NCI-H146 treated with DMSO at 0.1 percent for 48 hours (cell line): Measurements from ENCODE around the gene TTLL1.

Experiments
- DNase-seq: peaks from one replicate; lab custom pipeline; 2025; ENCODE audit not compliant: unreplicated experiment; lab: John Stamatoyannopoulos, UW

The TTLL1 gene

GRCh38 chr22:43088984-43089717 lies at the start of gene TTLL1:
Gene TTLL1 (minus strand): TSS chr22:43089391. CDS start chr22:43075586, 13,805 bp downstream.
- DNase-seq, result peak; percentile 57

- no peak for DNase-seq
These were observed 47.6 kb upstream of the TTLL1 start for GRCh38 chr22:43136801-43137200.

GRCh38 chr22:43136255-43136654 lies 47.1 kb upstream of the TTLL1 start:
- no peak for DNase-seq

DNA sequence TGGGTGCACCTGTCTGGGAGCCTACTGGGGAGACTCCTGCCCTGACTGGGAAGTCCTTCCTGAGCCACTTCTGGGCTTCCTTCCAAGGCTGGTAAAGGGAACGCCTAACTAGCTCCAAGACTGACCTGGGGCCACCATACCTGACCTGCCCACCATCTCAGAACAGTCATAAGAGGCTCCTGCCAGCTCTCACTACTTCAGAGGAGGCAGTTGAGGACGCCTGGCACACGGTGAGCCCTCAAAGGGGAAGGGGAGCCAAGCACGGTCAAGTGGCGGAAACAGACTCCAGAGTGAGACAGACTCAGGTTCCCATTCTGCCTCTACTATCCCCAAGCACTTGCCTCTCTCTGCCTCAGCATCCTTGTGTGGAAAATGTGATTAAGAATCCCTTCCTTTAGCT lies 46.4 kb upstream of the TTLL1 start:
- no peak for DNase-seq

GRCh38 chr22:43134553-43134952 lies 45.4 kb upstream of the TTLL1 start:
- DNase-seq, result no peak

DNA sequence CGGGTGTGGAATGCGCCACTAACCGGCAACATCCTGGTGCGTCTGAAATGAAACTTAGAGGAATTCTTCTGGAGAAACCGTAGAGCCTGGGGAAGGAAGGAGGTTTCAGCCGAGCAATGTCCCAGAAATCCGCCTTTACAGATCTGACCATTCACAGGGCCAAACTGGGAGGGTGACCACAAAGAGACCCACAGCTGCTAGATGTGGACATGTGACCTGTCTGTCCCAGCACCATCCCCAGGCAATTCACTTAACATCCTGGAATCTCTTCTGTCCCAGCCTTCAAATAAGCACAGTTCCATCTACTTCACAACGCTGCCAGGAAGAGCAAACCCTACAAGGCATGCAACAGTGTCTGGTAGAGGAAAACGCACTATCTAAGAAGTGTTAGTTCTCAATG lies 44.2 kb upstream of the TTLL1 start:
- no peak for DNase-seq

DNA sequence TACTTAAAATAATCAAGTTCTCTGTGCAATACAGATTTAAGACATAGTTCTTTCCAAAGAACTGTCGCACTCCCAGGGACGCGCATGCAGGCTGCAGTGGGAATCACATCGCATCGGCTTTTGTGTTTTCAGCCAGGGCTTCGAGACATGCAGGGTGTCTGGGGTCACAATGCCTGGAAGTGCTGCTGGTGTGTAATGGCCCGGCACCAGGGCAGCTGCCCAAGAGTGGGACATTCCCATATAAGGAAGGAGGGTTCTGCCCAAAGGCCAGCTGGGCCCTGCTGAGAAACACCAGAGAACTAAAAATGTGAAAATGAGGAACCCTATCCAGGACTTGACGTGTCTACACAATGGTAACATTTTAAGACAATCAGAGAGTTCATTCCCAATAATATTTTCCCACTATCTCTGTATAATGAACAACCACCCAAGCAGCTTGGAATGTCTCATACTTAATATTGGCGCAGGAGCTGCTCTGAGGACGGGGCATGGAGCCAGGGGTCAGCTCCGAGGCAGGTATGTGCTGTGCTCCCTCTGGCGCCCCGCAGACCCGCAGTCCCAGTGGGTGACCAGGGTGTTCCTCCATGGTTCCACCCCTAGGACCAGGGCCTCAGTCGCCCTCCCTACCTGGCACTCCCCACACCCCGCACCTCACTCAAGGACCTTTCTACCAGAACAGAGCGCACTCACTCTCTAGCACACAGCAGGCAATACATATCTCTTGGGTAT lies 42.7 kb upstream of the TTLL1 start:
- no peak for DNase-seq

DNA sequence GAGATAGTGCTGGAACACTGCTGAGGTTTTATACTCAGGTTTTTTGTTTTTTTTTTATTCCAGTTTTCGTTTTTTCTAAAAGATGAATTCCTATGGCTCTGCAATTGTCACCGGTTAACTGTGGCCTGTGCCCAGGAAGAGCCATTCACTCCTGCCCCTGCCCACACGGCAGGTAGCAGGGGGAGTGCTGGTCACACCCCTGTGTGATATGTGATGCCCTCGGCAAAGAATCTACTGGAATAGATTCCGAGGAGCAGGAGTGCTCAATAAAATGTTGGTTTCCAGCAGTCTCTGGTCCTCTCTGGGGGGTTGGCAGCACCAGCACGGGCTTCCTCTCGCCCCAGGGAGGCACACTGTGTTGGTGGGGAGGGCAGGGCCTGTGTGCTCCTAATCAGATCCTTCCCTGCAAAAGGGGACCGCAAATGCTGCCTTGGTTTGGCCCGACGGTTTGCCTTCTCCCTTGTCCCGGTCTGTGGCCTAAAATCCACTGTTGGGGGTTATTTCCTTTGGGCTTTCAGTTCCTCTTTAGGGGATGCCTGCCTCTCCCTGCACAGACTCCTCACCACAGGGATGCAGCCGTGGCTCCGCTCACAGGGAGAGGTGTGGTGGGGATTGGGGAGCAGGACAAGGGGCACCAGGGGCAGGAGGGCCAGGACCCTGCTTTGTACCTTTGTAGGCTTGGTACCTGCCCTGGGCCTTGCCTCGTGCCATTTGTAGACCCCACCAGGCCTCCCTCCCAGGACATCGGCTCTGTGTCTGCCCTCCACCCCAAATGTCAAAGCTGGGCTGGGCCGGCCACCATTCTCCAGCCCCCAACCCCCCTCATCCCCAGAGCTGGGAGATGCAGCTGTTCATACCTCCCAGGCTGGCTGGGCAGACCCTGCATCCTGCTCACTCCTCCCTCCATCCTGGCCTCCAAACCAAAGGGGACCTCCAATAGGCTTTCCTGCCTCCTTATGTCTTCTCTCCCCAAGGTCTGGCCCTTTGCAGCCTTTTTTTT lies 40.5 kb upstream of the TTLL1 start:
- DNase-seq, result no peak

GRCh38 chr22:43128928-43129424 lies 39.8 kb upstream of the TTLL1 start:
- DNase-seq, result peak; percentile 47

- DNase-seq, result no peak
These were observed 38.9 kb upstream of the TTLL1 start for GRCh38 chr22:43128116-43128515.

GRCh38 chr22:43127166-43127908 lies 38.1 kb upstream of the TTLL1 start:
- no peak for DNase-seq

DNA sequence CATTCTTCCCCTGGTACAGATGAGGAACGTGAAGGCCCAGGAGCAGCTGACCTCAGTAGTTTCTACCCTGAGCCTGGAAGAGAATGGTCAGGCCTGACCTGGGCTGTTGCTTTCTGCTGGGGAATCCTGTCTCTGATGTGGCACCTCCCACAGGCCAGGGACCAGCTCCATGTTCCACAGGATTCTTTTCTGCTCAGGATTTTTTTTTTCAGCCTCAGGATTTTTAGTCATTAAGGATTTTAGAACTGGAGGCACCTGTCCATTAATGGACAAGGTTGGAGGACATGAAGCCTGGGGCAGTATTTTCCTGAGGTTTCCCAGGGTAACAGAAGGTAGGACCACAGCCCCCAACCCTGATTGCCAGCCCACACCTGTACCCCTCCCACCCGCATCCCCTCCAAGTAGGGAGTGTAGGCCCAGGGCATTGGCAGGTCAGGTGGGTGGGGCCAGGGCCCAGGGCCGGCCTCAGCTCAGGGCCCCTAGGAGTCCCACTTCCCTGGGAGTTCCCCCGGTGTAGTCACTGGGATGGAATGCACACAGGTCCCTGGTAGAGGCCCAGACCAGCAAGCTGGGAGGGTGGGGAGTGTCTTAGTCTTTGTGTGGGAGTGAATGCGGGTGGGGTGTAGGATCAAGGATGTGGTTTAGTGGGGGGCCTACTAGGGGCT lies 37.4 kb upstream of the TTLL1 start:
- DNase-seq, result no peak

DNA sequence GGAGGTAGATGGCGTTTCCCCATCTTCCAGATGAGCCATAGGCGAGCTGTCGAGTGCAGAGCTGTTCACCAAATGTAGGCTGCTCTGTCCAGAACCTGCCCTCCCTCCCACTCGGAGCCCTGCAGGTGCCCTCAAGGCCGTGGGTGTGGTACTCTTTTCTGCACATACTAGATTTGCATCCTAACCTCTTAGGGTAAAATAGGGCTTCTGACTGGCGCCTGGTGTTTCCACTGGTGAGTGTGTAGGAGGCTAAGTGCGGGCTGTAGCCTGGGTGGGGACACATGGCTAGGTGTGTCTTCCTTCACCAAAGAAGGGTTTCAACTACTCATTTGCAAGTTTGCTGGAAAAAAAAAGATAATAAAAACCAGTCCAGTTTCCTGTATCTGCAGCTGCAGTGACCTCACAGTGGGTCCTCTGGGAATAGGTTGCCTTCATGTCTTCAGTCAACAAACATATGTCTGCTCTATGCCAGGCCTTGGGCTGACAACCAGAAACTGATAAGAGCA lies 29.8 kb upstream of the TTLL1 start:
- DNase-seq, result no peak

- DNase-seq, result no peak
These were observed 29.0 kb upstream of the TTLL1 start for GRCh38 chr22:43118024-43118849.

DNA sequence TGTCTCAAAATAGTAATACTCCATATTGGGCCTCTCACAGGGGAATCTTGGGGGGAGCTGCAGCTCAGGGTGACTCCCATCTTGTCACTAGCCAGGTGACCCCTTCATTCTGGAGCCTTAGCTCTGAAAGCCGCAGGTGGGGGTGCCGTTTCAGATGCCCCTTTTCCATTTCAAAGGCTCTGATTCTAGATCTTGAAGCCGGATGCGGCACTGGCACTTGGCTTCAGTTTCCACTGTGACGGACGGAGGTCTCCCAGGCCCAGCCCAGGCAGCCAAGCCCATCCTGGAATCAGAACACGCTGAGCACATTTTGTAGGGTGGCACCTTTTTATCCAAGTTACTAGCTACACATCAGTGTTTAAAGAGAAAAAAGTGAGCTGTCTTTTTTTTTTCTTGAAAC lies 27.7 kb upstream of the TTLL1 start:
- DNase-seq, result no peak

- no peak for DNase-seq
These were observed 25.8 kb upstream of the TTLL1 start for GRCh38 chr22:43114958-43115357.

DNA sequence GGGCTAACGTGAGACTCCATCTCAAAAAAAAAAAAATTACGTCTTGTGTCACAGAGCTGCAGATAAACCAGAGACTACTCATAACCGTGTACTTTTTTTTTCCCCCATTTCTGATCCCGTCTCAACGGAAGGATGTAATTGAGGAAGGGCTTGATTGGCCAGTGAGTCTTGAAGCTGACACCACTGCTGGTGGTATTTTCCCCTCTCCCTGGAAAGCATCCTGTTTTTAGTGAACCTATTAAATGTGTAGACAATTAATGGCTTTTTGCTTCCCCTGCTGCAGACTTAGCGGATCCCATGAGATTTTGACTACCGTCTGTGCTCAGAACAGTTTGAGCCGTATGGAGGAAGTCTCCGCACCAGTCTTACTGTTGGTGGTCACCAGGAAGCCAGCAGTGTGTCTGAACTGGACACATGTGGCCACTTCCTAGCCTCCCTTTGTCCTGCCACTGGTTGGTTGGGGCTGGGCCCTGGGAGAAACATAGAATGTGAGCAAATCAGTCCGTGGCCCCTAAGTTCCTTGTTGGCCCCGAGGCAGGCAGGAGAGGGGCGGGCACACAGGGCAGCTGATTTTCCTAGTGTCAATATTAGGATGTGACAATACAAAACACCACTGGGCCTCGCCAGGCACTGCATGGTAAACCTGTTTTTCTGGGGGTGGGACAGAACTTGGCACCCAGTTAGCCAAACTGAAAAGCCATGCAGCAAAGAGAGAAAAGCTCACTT lies 24.5 kb upstream of the TTLL1 start:
- DNase-seq, result no peak

- no peak for DNase-seq
These were observed 21.9 kb upstream of the TTLL1 start for GRCh38 chr22:43110927-43111623.
